CD14-positive monocyte (primary cell): ENCODE measurements around the gene EML4. TPM values are rescaled to one million over a fixed set of nuclear protein-coding genes. Genes with fewer than 3 reads are reported as not detected.

Experiments
- DNase-seq, 3 donors: peaks; one replicate each; pipeline ENCODE4 v3.0.0-alpha.2; 2011 to 2022
- H2AFZ ChIP-seq: 2 replicates; pipeline ENCODE4 v1.6.0; 2012; ENCODE audit warnings: mild to moderate bottlenecking, low read depth, low read length, inconsistent platforms; ENCODE audit not compliant: insufficient read depth, poor library complexity, severe bottlenecking
- H3K27ac ChIP-seq, 2 donors: 1 replicate in 1 of 2; 2 replicates in 1 of 2; pipeline ENCODE4 v1.5.1; 2012 to 2013; ENCODE audit warnings: low read length in 2 of 2, control low read depth in 1 of 2, inconsistent platforms in 1 of 2, low read depth in 1 of 2, mild to moderate bottlenecking in 1 of 2
- H3K27me3 ChIP-seq, 2 donors: one replicate each; pipeline versions ENCODE4 v1.6.0 to v1.6.1; 2011 to 2013; ENCODE audit warnings: low read length in 2 of 2; ENCODE audit not compliant: control insufficient read depth in 2 of 2, insufficient read depth in 2 of 2
- H3K36me3 ChIP-seq, 2 donors: replicated peaks in 1 of 2; 1 replicate in 1 of 2; 2 replicates in 1 of 2; pipeline versions ENCODE4 v1.5.1 to v1.6.1; 2012 to 2013; ENCODE audit warnings: low read length in 2 of 2, control low read depth in 1 of 2, inconsistent platforms in 1 of 2, mild to moderate bottlenecking in 1 of 2; ENCODE audit not compliant: insufficient read depth in 2 of 2, control insufficient read depth in 1 of 2
- H3K4me1 ChIP-seq, 2 donors: 1 replicate in 1 of 2; 2 replicates in 1 of 2; pipeline versions ENCODE4 v1.5.1 to v1.6.1; 2012 to 2013; ENCODE audit warnings: low read length in 2 of 2, control low read depth in 1 of 2, inconsistent platforms in 1 of 2, mild to moderate bottlenecking in 1 of 2, moderate library complexity in 1 of 2; ENCODE audit not compliant: insufficient read depth in 2 of 2, control insufficient read depth in 1 of 2
- H3K4me2 ChIP-seq: replicated peaks from 2 replicates; pipeline ENCODE3; 2012; ENCODE audit warnings: low read length, moderate library complexity, mild to moderate bottlenecking; ENCODE audit not compliant: poor library complexity, severe bottlenecking; ENCODE audit errors: extremely low read depth
- H3K4me3 ChIP-seq, 3 experiments: fragments of 200-600 bp in 1 of 3; sonication (generic) in 1 of 3; replicated peaks in 1 of 3; 1 replicate in 2 of 3; 2 replicates in 1 of 3; pipeline ENCODE4 v1.5.1; 2011 to 2013; ENCODE audit warnings: low read length in 3 of 3, mild to moderate bottlenecking in 3 of 3, control low read depth in 2 of 3, low read depth in 2 of 3, inconsistent platforms in 1 of 3, moderate library complexity in 1 of 3
- H3K79me2 ChIP-seq: 2 replicates; pipeline ENCODE4 v1.6.0; 2012; ENCODE audit warnings: mild to moderate bottlenecking, control low read depth, inconsistent platforms, low read length, moderate library complexity; ENCODE audit not compliant: insufficient read depth
- H3K9ac ChIP-seq: 2 replicates; pipeline ENCODE4 v1.6.0; 2017; ENCODE audit warnings: low read length, mild to moderate bottlenecking; ENCODE audit not compliant: insufficient read depth, poor library complexity, severe bottlenecking
- H3K9me3 ChIP-seq, 2 donors: replicated peaks in 1 of 2; 1 replicate in 1 of 2; 2 replicates in 1 of 2; pipeline versions ENCODE4 v1.5.1 to v1.6.1; 2012 to 2013; ENCODE audit warnings: low read length in 2 of 2, control low read depth in 1 of 2; ENCODE audit not compliant: control insufficient read depth in 1 of 2, insufficient read depth in 1 of 2
- H4K20me1 ChIP-seq: 2 replicates; pipeline ENCODE4 v1.6.0; 2012; ENCODE audit warnings: mild to moderate bottlenecking, low read length, control low read depth, moderate library complexity; ENCODE audit not compliant: insufficient read depth
- H3K27ac Mint-ChIP-seq, 7 donors: one replicate each; pipeline ENCODE4 v1.8.0; 2020; ENCODE audit warnings: mild to moderate bottlenecking in 7 of 7, mixed read lengths in 7 of 7, moderate library complexity in 6 of 7, inconsistent platforms in 2 of 7
- H3K27me3 Mint-ChIP-seq, 3 donors: one replicate each; pipeline ENCODE4 v1.8.0; 2021 to 2022; ENCODE audit warnings: low read depth in 3 of 3, mild to moderate bottlenecking in 3 of 3, mixed read lengths in 3 of 3, moderate library complexity in 3 of 3, inconsistent platforms in 1 of 3
- H3K36me3 Mint-ChIP-seq, 2 donors: one replicate each; pipeline ENCODE4 v1.8.0; 2020; ENCODE audit warnings: mixed read lengths in 2 of 2, inconsistent platforms in 1 of 2, mild to moderate bottlenecking in 1 of 2
- H3K4me1 Mint-ChIP-seq: one replicate; pipeline ENCODE4 v1.8.0; 2020; ENCODE audit warnings: mild to moderate bottlenecking, mixed read lengths
- H3K4me3 Mint-ChIP-seq, 2 donors: one replicate each; pipeline ENCODE4 v1.8.0; 2020; ENCODE audit warnings: mild to moderate bottlenecking in 2 of 2, mixed read lengths in 2 of 2, moderate library complexity in 1 of 2
- H3K9me3 Mint-ChIP-seq, 7 donors: one replicate each; pipeline ENCODE4 v1.8.0; 2020 to 2022; ENCODE audit warnings: mixed read lengths in 7 of 7, mild to moderate bottlenecking in 6 of 7, moderate library complexity in 6 of 7, inconsistent platforms in 2 of 7
- WGBS: methylation state at CpG from one replicate; pipeline ENCODE4 v1.1.5; 2013; ENCODE audit warnings: missing lambda C conversion rate; ENCODE audit not compliant: insufficient coverage; 5-methylcytosine and 5-hydroxymethylcytosine counted together
- intact Hi-C, 2 donors: fragments of 100-400 bp; cut with micrococcal nuclease; formaldehyde crosslinking; loops; one replicate each; pipeline versions ENCODE4 v1.15.0 to v1.15.1; 2023
- polyA plus RNA-seq, 3 donors: library from polyadenylated mRNA; depleted of rRNA in 1 of 3; unstranded in 2 of 3; stranded (reverse) in 1 of 3; fragments of 300-500 nt in 2 of 3; fragments of >200 nt in 1 of 3; fragmentation: Illumina TruSeq in 2 of 3; gene quantifications; 1 replicate in 2 of 3; 2 replicates in 1 of 3; pipeline ENCODE4 v1.2.3, GENCODE V29; 2012 to 2021
- TF ChIP-seq, protein P1 (sequence below): fragments of 200-600 bp; IDR thresholded peaks from one replicate; pipeline ENCODE4 v1.8.0; 2022; ENCODE audit warnings: antibody characterized with exemption, mild to moderate bottlenecking

EML4 gene
- polyA plus RNA-seq, 3 donors: 11.5 to 24.3 (median 15.0) TPM

DNA sequence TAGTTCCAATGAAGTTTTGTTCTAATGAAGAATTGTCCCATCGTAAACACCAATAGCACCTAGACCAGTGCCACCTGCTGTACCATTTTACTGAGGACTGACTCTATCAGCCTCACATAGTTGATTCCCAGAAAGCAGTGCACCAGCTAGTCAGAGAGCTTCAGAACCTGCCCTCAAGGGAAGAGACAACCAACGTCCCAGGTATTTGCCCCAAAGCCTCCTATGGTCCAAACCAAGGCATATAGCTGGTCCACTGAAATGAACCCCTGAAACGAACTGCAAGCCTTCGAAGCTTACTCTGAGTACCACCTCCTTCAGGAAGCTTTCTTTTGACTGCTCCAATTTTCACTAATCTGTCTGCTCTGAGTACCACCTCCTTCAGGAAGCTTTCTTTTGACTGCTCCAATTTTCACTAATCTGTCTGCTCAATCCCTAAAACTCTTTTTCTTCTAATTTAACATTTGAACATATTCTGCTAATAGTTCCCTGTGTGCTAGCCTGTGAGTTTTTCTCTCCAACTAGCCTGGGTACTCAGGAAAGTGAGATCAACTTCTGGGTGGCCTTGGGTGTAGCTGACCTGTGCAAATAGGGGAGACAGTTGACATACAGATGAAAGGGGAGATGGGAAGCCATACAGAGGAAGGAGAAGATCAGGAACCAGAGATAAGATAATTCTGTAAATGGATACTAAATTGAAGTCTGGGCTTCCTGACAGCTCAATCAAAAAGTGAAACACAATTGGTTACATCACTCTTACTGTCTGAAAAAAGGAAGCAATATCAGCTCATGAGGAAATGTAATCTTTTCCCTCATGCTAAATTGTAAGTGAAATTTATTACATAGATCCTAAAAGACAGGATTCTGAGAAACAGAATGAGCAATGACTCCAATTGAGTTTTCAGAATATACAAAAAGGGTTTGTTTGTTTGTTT, 33.5 kb upstream of the EML4 start:
- Histone ChIP-seq H3K27me3 (peaks cover 7 to 19% of the 10 kb centered on the region in 2 donors), H3K36me3 (no peaks in the 10 kb centered on the region), H3K9me3 (no peaks in the 10 kb centered on the region), H3K4me3 (peak overlapping the region in 1 of 3 experiments; percentile 34), H2AFZ (peak overlapping the region; percentile 32), H4K20me1 (no peaks in the 10 kb centered on the region), H3K79me2 (no peaks in the 10 kb centered on the region), H3K27ac (peak overlapping the region; percentile 36 to 37), H3K4me2 (peak overlapping the region; percentile 40), H3K4me1 (peaks cover 41 to 46% of the 10 kb centered on the region in 2 donors), H3K9ac (no peak overlapping the region)
- TF ChIP-seq, protein P1, sequence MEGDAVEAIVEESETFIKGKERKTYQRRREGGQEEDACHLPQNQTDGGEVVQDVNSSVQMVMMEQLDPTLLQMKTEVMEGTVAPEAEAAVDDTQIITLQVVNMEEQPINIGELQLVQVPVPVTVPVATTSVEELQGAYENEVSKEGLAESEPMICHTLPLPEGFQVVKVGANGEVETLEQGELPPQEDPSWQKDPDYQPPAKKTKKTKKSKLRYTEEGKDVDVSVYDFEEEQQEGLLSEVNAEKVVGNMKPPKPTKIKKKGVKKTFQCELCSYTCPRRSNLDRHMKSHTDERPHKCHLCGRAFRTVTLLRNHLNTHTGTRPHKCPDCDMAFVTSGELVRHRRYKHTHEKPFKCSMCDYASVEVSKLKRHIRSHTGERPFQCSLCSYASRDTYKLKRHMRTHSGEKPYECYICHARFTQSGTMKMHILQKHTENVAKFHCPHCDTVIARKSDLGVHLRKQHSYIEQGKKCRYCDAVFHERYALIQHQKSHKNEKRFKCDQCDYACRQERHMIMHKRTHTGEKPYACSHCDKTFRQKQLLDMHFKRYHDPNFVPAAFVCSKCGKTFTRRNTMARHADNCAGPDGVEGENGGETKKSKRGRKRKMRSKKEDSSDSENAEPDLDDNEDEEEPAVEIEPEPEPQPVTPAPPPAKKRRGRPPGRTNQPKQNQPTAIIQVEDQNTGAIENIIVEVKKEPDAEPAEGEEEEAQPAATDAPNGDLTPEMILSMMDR: no peak
- peaks cover 0 to 4% of the 10 kb centered on the region in 2 donors for H3K36me3 Mint-ChIP-seq
- peak overlapping the region; percentile 7 to 70 for H3K4me3 Mint-ChIP-seq
- H3K27me3 Mint-ChIP-seq: peaks cover 22 to 40% (median 32%) of the 10 kb centered on the region in 3 donors
- peaks cover 0 to 2% (median 0%) of the 10 kb centered on the region in 7 donors for H3K9me3 Mint-ChIP-seq
- DNase-seq: peak; percentile 49 to 77 (median 72)
- 88% methylated on average over 4 of the region's 4 CpGs for WGBS
- H3K27ac Mint-ChIP-seq: peak overlapping the region; percentile 81 to 92 (median 91)
- intact Hi-C loops: no loop called here
- H3K4me1 Mint-ChIP-seq: peaks cover 48% of the 10 kb centered on the region

GRCh38 chr2:42136782-42137124, 32.4 kb upstream of the EML4 start:
- H3K27ac Mint-ChIP-seq: peak overlapping the region in 3 of 7 donors; percentile 19 to 81 (median 30)
- Histone ChIP-seq H4K20me1 (no peaks in the 10 kb centered on the region), H3K4me3 (no peak overlapping the region), H3K4me1 (peaks cover 52 to 57% of the 10 kb centered on the region in 2 donors), H3K27me3 (peaks cover 2 to 10% of the 10 kb centered on the region in 2 donors), H3K36me3 (no peaks in the 10 kb centered on the region), H3K9ac (no peak overlapping the region), H3K9me3 (no peaks in the 10 kb centered on the region), H3K4me2 (no peak overlapping the region), H2AFZ (no peak overlapping the region), H3K79me2 (no peaks in the 10 kb centered on the region), H3K27ac (no peak overlapping the region)
- TF ChIP-seq, protein P1: no peak
- H3K4me3 Mint-ChIP-seq: no peak overlapping the region
- intact Hi-C loops: no loop called here
- peaks cover 0 to 2% (median 0%) of the 10 kb centered on the region in 7 donors for H3K9me3 Mint-ChIP-seq
- H3K36me3 Mint-ChIP-seq: peaks cover 0 to 4% of the 10 kb centered on the region in 2 donors
- DNase-seq: no peak
- no CpG with 5 or more reads among the region's 2 CpGs for WGBS
- peaks cover 14 to 31% (median 23%) of the 10 kb centered on the region in 3 donors for H3K27me3 Mint-ChIP-seq
- H3K4me1 Mint-ChIP-seq: peaks cover 59% of the 10 kb centered on the region
